Epithelial cell of proximal tubule (primary cell): ENCODE data around the gene PCED1B. TPM values are rescaled to one million over a fixed set of nuclear protein-coding genes. Genes with fewer than 3 reads are reported as not detected.

Experiments
- DNase-seq: peaks from one replicate; pipeline ENCODE4 v3.0.0-alpha.2; 2011; ENCODE audit warnings: low read depth
- H3K4me3 ChIP-seq: 2 replicates; pipeline ENCODE4 v1.5.1; 2011; ENCODE audit warnings: low read depth, mild to moderate bottlenecking, low read length
- CTCF ChIP-seq: conservative IDR thresholded peaks from 2 replicates; pipeline ENCODE4 v1.5.1; 2012; ENCODE audit warnings: low read depth, mild to moderate bottlenecking, low read length
- total RNA-seq: library from RNA; depleted of rRNA; stranded (reverse); fragments of >200 nt; gene quantifications from 2 replicates; pipeline ENCODE4 v1.2.3, GENCODE V29; 2015

PCED1B gene
- total RNA-seq, 1 donor from 2014 or later, result 9.0 TPM

DNA sequence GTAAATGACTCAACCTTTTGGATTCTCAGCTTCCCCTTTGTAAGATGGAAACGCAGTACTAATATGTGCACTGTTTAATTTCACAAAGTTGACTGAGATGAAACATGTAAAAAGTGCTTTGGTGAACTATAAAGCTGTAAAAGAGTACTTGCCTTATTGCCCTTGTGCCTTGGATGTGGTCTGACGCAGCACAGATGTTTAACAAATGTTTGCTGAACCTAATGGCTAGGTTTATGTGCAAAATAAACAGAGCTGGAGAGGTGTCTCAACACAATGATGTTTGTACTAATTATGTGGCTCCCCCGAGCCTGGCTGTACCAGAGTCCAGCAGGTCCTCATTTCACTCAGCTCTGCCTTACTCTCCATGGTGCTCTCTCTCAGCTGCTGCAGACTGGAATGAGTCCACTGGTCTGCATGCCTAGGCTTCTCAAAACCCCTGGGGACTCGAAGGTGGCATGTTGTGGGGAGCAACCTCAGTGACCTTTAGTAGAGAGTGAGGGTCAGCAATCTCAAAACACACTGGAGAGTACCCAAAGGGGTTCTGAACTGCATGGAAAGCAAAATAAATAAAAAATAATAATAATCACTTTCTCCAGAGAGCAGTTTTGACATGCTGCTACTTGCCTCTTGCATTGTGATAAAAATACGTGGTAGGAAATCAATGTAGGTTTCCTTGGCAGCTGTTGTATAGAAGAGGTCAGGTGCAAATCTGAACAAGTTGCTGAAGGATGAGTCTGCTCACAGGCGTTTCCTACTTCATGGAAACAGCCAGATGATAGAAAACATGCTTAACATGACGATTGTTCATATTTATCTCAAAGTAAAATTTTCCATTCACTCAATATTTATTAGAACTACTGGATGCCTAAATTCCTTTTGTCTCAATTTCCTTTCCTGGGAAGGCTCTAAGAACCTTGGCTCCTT, 8.9 kb downstream of the PCED1B start:
- TF ChIP-seq CTCF, result no peak
- no peak for DNase-seq
- no peak overlapping the region for H3K4me3 ChIP-seq

DNA sequence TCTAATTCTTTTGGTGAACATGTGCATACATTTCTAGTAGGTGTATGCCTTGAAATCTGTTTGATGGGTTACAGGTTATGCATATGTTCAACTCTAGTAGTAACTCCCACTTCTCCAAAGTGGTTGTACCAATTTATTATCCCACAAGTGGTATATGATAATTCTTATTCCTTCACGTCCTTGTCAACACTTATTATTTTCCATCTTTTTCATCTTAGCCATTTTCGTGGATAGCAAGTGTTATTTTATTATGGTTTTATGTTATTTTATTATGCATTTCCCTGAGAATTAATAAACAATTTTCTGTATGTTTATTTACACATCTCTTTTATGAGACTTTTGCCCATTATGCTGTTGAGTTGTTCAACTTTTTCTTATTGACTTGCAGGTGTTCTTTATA, 11.6 kb downstream of the PCED1B start:
- no peak for DNase-seq
- no peak for TF ChIP-seq CTCF
- no peak overlapping the region for H3K4me3 ChIP-seq

DNA sequence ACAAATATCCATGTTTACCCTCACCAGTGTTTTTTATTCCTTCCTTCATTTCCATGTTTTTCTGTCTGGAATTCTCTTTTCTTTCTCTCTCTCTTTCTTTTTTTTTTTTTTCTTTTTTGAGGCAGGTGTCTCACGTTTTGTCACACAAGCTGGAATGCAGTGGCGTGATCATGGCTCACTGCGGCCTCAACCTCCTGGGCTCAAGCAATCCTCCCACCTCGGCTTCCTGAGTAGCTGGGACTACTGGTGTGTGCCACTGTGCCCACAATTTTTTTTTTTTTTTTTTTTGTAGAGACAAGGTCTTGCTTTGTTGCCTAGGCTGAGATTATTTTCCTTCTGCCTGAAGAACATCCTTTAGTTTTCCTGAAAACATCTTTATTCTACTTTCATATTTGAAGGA, 15.4 kb downstream of the PCED1B start:
- no peak for DNase-seq
- no peak overlapping the region for H3K4me3 ChIP-seq
- no peak for TF ChIP-seq CTCF

DNA sequence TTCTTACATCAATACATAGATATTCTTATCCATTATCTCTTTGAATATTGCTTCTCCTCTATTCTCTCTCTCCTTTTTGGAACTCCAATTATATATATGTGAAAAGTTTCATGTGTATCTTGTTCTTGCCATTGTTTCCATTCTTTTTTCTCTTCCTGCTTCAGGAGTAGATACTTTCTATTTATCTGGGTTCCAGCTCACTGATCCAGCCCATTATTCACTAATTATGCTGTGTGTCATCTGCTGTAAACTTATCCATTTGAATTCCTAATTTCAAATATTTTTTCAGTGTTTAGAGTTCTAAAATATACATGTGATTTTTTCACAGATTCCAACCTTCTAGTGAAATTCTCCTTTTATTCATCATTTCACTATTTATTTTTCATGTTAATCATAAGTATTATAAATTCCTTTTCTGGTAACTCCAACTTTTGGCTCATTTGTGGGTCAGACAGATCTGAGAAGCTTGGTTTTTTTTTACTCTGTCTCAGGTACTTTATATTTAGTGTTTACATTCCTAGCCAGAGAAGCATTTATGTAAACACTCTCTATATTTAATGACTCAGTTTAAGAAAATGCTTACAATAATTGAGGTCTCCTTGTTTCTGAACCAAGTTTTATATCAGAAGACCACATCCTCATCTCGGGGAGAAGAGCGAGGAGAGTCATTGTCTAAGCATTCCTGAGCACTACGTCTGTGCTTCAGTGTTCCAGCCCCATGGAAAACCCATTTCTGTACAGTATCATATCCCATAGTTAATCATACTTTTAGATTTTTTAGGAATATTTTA, 16.2 kb downstream of the PCED1B start:
- TF ChIP-seq CTCF, result no peak
- no peak overlapping the region for H3K4me3 ChIP-seq
- no peak for DNase-seq

GRCh38 chr12:47097276-47097896, 18.0 kb downstream of the PCED1B start:
- DNase-seq, result no peak
- TF ChIP-seq CTCF, result no peak
- H3K4me3 ChIP-seq, result no peak overlapping the region

GRCh38 chr12:47098099-47098498, 18.7 kb downstream of the PCED1B start:
- no peak for TF ChIP-seq CTCF
- no peak for DNase-seq
- no peak overlapping the region for H3K4me3 ChIP-seq
